GM10266 (cell line): ENCODE results near the gene TIGAR.

ENCODE experiments used
- DNase-seq: peaks from one replicate; pipeline ENCODE4 v3.0.0; 2012; ENCODE audit errors: extremely low spot score
- CTCF ChIP-seq: IDR thresholded peaks from 2 replicates; pipeline ENCODE4 v1.5.1; 2012; ENCODE audit warnings: mild to moderate bottlenecking, low read depth; ENCODE audit not compliant: control insufficient read depth, insufficient read depth; ENCODE audit errors: missing control alignments

Gene TIGAR

GRCh38 chr12:4355156-4356040 is 34.4 kb downstream of the TIGAR start:
- no peak for DNase-seq

GRCh38 chr12:4356041-4356327 is 35.0 kb downstream of the TIGAR start:
- peak; percentile 58 for TF ChIP-seq CTCF
- no peak for DNase-seq

More at GRCh38 chr12:4355156-4356040, 34.4 kb downstream of the TIGAR start:
- no peak for TF ChIP-seq CTCF

- TF ChIP-seq CTCF = no peak
- no peak for DNase-seq
These were observed 45.1 kb downstream of the TIGAR start for GRCh38 chr12:4366090-4366489.

GRCh38 chr12:4369548-4369947 is 48.5 kb downstream of the TIGAR start:
- DNase-seq = no peak
- no peak for TF ChIP-seq CTCF

GRCh38 chr12:4370265-4370664 is 49.3 kb downstream of the TIGAR start:
- no peak for TF ChIP-seq CTCF
- DNase-seq = no peak

- DNase-seq = no peak
- TF ChIP-seq CTCF = no peak
These were observed 51.6 kb downstream of the TIGAR start for GRCh38 chr12:4372653-4373052.

- no peak for TF ChIP-seq CTCF
- DNase-seq = no peak
These were observed 54.4 kb downstream of the TIGAR start for GRCh38 chr12:4375449-4375848.
